HepG2 (cell line): ENCODE measurements around the gene MAP2K7. TPM values are rescaled to one million over a fixed set of nuclear protein-coding genes. Genes with fewer than 3 reads are reported as not detected.

Source experiments
- GATAD1 ChIP-seq: IDR thresholded peaks from 2 replicates; pipeline ENCODE4 v1.6.1; 2016; ENCODE audit warnings: missing genetic modification reagents, missing compliant biosample characterization
- GZF1 ChIP-seq: sonication (generic); formaldehyde crosslinking; IDR thresholded peaks from 2 replicates; pipeline ENCODE4 v1.5.1; 2020; ENCODE audit warnings: mild to moderate bottlenecking, missing genetic modification reagents
- HOXA3 ChIP-seq: sonication (generic); formaldehyde crosslinking; IDR thresholded peaks from 2 replicates; pipeline ENCODE4 v1.5.0; 2020; ENCODE audit warnings: missing genetic modification reagents
- JUND ChIP-seq: sonication (generic); formaldehyde crosslinking; IDR thresholded peaks from 2 replicates; pipeline ENCODE4 v1.8.0; 2022; ENCODE audit warnings: mild to moderate bottlenecking, missing genetic modification reagents
- MAF1 ChIP-seq: sonication (generic); formaldehyde crosslinking; IDR thresholded peaks from 2 replicates; pipeline ENCODE4 v1.5.0; 2020; ENCODE audit warnings: missing genetic modification reagents, borderline replicate concordance
- MIER3 ChIP-seq: IDR thresholded peaks from 2 replicates; pipeline ENCODE4 v1.6.1; 2016; ENCODE audit warnings: missing compliant biosample characterization, borderline replicate concordance
- MZF1 ChIP-seq: sonication (generic); formaldehyde crosslinking; IDR thresholded peaks from 2 replicates; pipeline ENCODE4 v1.8.1; 2023; ENCODE audit warnings: mild to moderate bottlenecking, missing genetic modification reagents, borderline replicate concordance
- NR2F1 ChIP-seq, 2 experiments: fragments of 450-650 bp in 1 of 2; formaldehyde crosslinking in 1 of 2; IDR thresholded peaks; 2 replicates each; pipeline versions ENCODE4 v1.5.0 to v1.6.1; 2016 to 2020; ENCODE audit warnings: mild to moderate bottlenecking in 1 of 2, missing compliant biosample characterization in 1 of 2, missing genetic modification reagents in 1 of 2, moderate library complexity in 1 of 2
- REXO4 ChIP-seq: sonication (generic); formaldehyde crosslinking; IDR thresholded peaks from 2 replicates; pipeline ENCODE4 v1.8.0; 2022; ENCODE audit warnings: missing genetic modification reagents, mild to moderate bottlenecking, borderline replicate concordance
- SOX13 ChIP-seq, 3 experiments: fragments of 450-650 bp in 1 of 3; sonication (generic) in 1 of 3; formaldehyde crosslinking in 1 of 3; IDR thresholded peaks in 2 of 3; conservative IDR thresholded peaks in 1 of 3; 2 replicates each; pipeline versions ENCODE4 v1.5.0 to v1.6.1; 2016 to 2020; ENCODE audit warnings: antibody characterized with exemption in 1 of 3, mild to moderate bottlenecking in 1 of 3, missing compliant biosample characterization in 1 of 3, missing genetic modification reagents in 1 of 3, moderate library complexity in 1 of 3
- STAG1 ChIP-seq: sonication (generic); formaldehyde crosslinking; IDR thresholded peaks from 2 replicates; pipeline ENCODE4 v1.4.0; 2020; ENCODE audit warnings: missing genetic modification reagents
- TOPORS ChIP-seq: sonication (generic); formaldehyde crosslinking; IDR thresholded peaks from 2 replicates; pipeline ENCODE4 v1.8.0; 2023; ENCODE audit warnings: mild to moderate bottlenecking, missing genetic modification reagents
- ZEB1 ChIP-seq: IDR thresholded peaks from 2 replicates; pipeline ENCODE4 v1.6.1; 2012; ENCODE audit warnings: mild to moderate bottlenecking, low read depth, inconsistent platforms; ENCODE audit not compliant: insufficient replicate concordance
- ZFP82 ChIP-seq: sonication (generic); formaldehyde crosslinking; IDR thresholded peaks from 2 replicates; pipeline ENCODE4 v1.5.1; 2020; ENCODE audit warnings: mild to moderate bottlenecking, missing genetic modification reagents, borderline replicate concordance
- ZFX ChIP-seq: sonication (generic); formaldehyde crosslinking; IDR thresholded peaks from 2 replicates; pipeline ENCODE4 v1.4.0; 2020; ENCODE audit warnings: mild to moderate bottlenecking, low read depth, missing genetic modification reagents, moderate library complexity
- ZIK1 ChIP-seq: sonication (generic); formaldehyde crosslinking; IDR thresholded peaks from 2 replicates; pipeline ENCODE4 v1.5.0; 2020; ENCODE audit warnings: mild to moderate bottlenecking, low read depth, missing genetic modification reagents, borderline replicate concordance
- ZNF337 ChIP-seq: sonication (generic); formaldehyde crosslinking; IDR thresholded peaks from 2 replicates; pipeline ENCODE4 v1.5.1; 2020; ENCODE audit warnings: missing genetic modification reagents, low read depth, mild to moderate bottlenecking, borderline replicate concordance
- ZNF431 ChIP-seq: sonication (generic); formaldehyde crosslinking; IDR thresholded peaks from 2 replicates; pipeline ENCODE4 v1.9.0; 2022; ENCODE audit warnings: missing genetic modification reagents, low read depth, mild to moderate bottlenecking, borderline replicate concordance
- ZNF564 ChIP-seq: sonication (generic); formaldehyde crosslinking; IDR thresholded peaks from 2 replicates; pipeline ENCODE4 v1.8.1; 2023; ENCODE audit warnings: mild to moderate bottlenecking, missing genetic modification reagents
- ZNF615 ChIP-seq: sonication (generic); formaldehyde crosslinking; IDR thresholded peaks from 2 replicates; pipeline ENCODE4 v1.5.0; 2020; ENCODE audit warnings: mild to moderate bottlenecking, missing genetic modification reagents, borderline replicate concordance
- ZNF619 ChIP-seq: sonication (generic); formaldehyde crosslinking; IDR thresholded peaks from 2 replicates; pipeline ENCODE4 v1.4.0; 2020; ENCODE audit warnings: mild to moderate bottlenecking, missing genetic modification reagents
- ZNF703 ChIP-seq: sonication (generic); formaldehyde crosslinking; IDR thresholded peaks from 2 replicates; pipeline ENCODE4 v1.5.1; 2020; ENCODE audit warnings: missing genetic modification reagents, mild to moderate bottlenecking, moderate library complexity, borderline replicate concordance
- polyA plus RNA-seq, 8 experiments: library from polyadenylated mRNA; depleted of rRNA in 3 of 8; stranded (reverse) in 7 of 8; unstranded in 1 of 8; fragments of >200 nt; fragmentation: Illumina TruSeq in 4 of 8; extraction: Trizol in 4 of 8; gene quantifications; 2 replicates each; pipeline versions ENCODE4 v1.2.1 to v1.2.3, GENCODE V29; 2011 to 2016; ENCODE audit warnings: low read depth in 4 of 8, missing spikeins in 1 of 8, mixed read lengths in 1 of 8; ENCODE audit not compliant: insufficient read depth in 1 of 8
- total RNA-seq, 5 experiments: library from RNA; depleted of rRNA; stranded (reverse); fragments of >200 nt; fragmentation: Illumina TruSeq; extraction: Trizol; gene quantifications; 2 replicates each; pipeline ENCODE4 v1.2.3, GENCODE V29; 2016; ENCODE audit warnings: low read depth in 1 of 5

Gene MAP2K7
- total and polyA plus RNA-seq, 2 of the 13 experiments (the other 11 are each of a cell fraction or from before 2014, with no cell fraction given): 9.0 to 10.8 TPM

- TF ChIP-seq SOX13 (IDR thresholded peaks at IDR 0.05): no peak
- TF ChIP-seq SOX13 (CRISPR knock-in tag; conservative IDR thresholded peaks at IDR 0.05 in 1 of 2, IDR thresholded peaks at IDR 0.05 in 1 of 2): no peak
- no peak for TF ChIP-seq STAG1 (CRISPR knock-in tag)
- no peak for TF ChIP-seq ZNF564
- TF ChIP-seq HOXA3 (CRISPR knock-in tag): no peak
- TF ChIP-seq NR2F1 (CRISPR knock-in tag; IDR thresholded peaks at IDR 0.05): 0 out of 4 replicates have a peak, but pooled peaks of 1 of the 2 experiments have one; percentile 89
- TF ChIP-seq MIER3: no peak
- no peak for TF ChIP-seq GZF1
- 0 out of 2 replicates have a peak, but pooled peaks have one; percentile 82 for TF ChIP-seq ZNF615 (CRISPR knock-in tag)
- no peak for TF ChIP-seq GATAD1
- no peak for TF ChIP-seq ZFX (CRISPR knock-in tag)
- 0 out of 2 replicates have a peak, but pooled peaks have one; percentile 49 for TF ChIP-seq ZNF703
- no peak for TF ChIP-seq TOPORS (CRISPR knock-in tag)
- TF ChIP-seq ZIK1: no peak
- TF ChIP-seq MAF1 (CRISPR knock-in tag): no peak
- TF ChIP-seq ZNF337: no peak
- TF ChIP-seq ZFP82 (CRISPR knock-in tag): no peak
- no peak for TF ChIP-seq MZF1 (CRISPR knock-in tag)
- TF ChIP-seq ZEB1: peak; percentile 39
- no peak for TF ChIP-seq JUND (CRISPR knock-in tag)
- 0 out of 2 replicates have a peak, but pooled peaks have one; percentile 3 for TF ChIP-seq ZNF431 (CRISPR knock-in tag)
- TF ChIP-seq ZNF619: 0 out of 2 replicates have a peak, but pooled peaks have one; percentile 2
- no peak for TF ChIP-seq REXO4 (CRISPR knock-in tag)
These were observed 857 bp upstream of the MAP2K7 start (continued) for GRCh38 chr19:7902796-7903243.
